HG03064 (cell line): ENCODE results near the gene SHISA9.

Experiments used
- ATAC-seq: cut with Tn5 transposase; IDR thresholded peaks from one replicate; pipeline ENCODE4 v1.9.1; 2021; ENCODE audit warnings: low read depth; ENCODE audit not compliant: unreplicated experiment

The SHISA9 gene

GRCh38 chr16:13238182-13238581 lies 336.8 kb downstream of the SHISA9 start:
- ATAC-seq = no peak

GRCh38 chr16:13242201-13242600 lies 340.8 kb downstream of the SHISA9 start:
- no peak for ATAC-seq

- ATAC-seq = no peak
These were observed 343.4 kb downstream of the SHISA9 start for GRCh38 chr16:13244770-13245169.

- no peak for ATAC-seq
These were observed 344.4 kb downstream of the SHISA9 start for GRCh38 chr16:13245713-13246377.

- ATAC-seq = no peak
These were observed 353.7 kb downstream of the SHISA9 start for GRCh38 chr16:13254998-13255614.

GRCh38 chr16:13262270-13263090 lies 361.1 kb downstream of the SHISA9 start:
- no peak for ATAC-seq

GRCh38 chr16:13264749-13265552 lies 363.6 kb downstream of the SHISA9 start:
- ATAC-seq = no peak

GRCh38 chr16:13269359-13269758 lies 368.0 kb downstream of the SHISA9 start:
- no peak for ATAC-seq

- no peak for ATAC-seq
These were observed 368.6 kb downstream of the SHISA9 start for GRCh38 chr16:13269905-13270528.

- no peak for ATAC-seq
These were observed 369.2 kb downstream of the SHISA9 start for GRCh38 chr16:13270602-13271001.

GRCh38 chr16:13289515-13289914 lies 388.1 kb downstream of the SHISA9 start:
- ATAC-seq = no peak
